K562 (cell line): ENCODE results near the gene ENTREP3. TPM values are rescaled to one million over a fixed set of nuclear protein-coding genes. Genes with fewer than 3 reads are reported as not detected.

ENCODE experiments used
- ATAC-seq: fragments of 200-7000 bp; cut with Tn5 transposase; 3 replicates; pipeline ENCODE4 v1.9.1; 2020; ENCODE audit warnings: moderate library complexity
- BruUV-seq: library from RNA; stranded (reverse); fragments of 400-500 nt; replicated peaks from 2 replicates; lab custom pipeline; 2021; lab: Mats Ljungman, UMichigan
- CTCF ChIA-PET: fragments of 300-600 bp; formaldehyde crosslinking; extraction: SDS; loops from one replicate; lab custom pipeline; 2021; ENCODE audit warnings: low intra/inter-chr PET ratio; lab: Yijun Ruan, JAX
- POLR2A ChIA-PET: fragments of 300-600, 350-650 bp; sonication (Branson Sonifier 250); formaldehyde crosslinking; extraction: SDS; loops from one replicate; lab custom pipeline; 2021; ENCODE audit warnings: antibody characterized with exemption, inconsistent platforms; lab: Yijun Ruan, JAX
- DNase-seq, 4 experiments: peaks; one replicate each; pipeline versions ENCODE4 v3.0.0 to v3.0.0-alpha.2; 2011 to 2018; ENCODE audit warnings: low spot score in 3 of 4, mixed read lengths in 3 of 4; ENCODE audit errors: extremely low read depth in 1 of 4
- FAIRE-seq: peaks from 2 replicates; lab custom pipeline; 2011; peaks lifted over from hg19 to GRCh38; lab: Jason Lieb, UNC
- H2AFZ ChIP-seq: 2 replicates; pipeline ENCODE4 v1.6.0; 2011; ENCODE audit warnings: low read depth, low read length, control low read depth, inconsistent platforms
- H3K27ac ChIP-seq: fragments of 200-600 bp; 3 replicates; pipeline ENCODE4 v1.8.0; 2011; ENCODE audit warnings: low read depth, mild to moderate bottlenecking, control low read depth, inconsistent platforms, low read length, moderate library complexity, mixed read lengths; ENCODE audit errors: extremely low read depth
- H3K27me3 ChIP-seq, 2 experiments: fragments of 300-600 bp in 1 of 2; 2 replicates in 1 of 2; 3 replicates in 1 of 2; pipeline versions ENCODE4 v1.6.0 to v1.8.0; 2011; ENCODE audit warnings: inconsistent platforms in 2 of 2, low read length in 2 of 2, mild to moderate bottlenecking in 1 of 2, mixed read lengths in 1 of 2, moderate library complexity in 1 of 2; ENCODE audit not compliant: control insufficient read depth in 2 of 2, insufficient read depth in 2 of 2
- H3K36me3 ChIP-seq: fragments of 300-600 bp; 3 replicates; pipeline ENCODE4 v1.8.0; 2011; ENCODE audit warnings: mild to moderate bottlenecking, low read length, inconsistent platforms; ENCODE audit not compliant: control insufficient read depth, insufficient read depth
- H3K4me1 ChIP-seq, 2 experiments: fragments of 200-600 bp in 1 of 2; replicated peaks in 1 of 2; 2 replicates in 1 of 2; 3 replicates in 1 of 2; pipeline versions ENCODE4 v1.5.1 to v1.8.0; 2011; ENCODE audit warnings: inconsistent platforms in 2 of 2, low read length in 2 of 2, mild to moderate bottlenecking in 1 of 2, mixed read lengths in 1 of 2, moderate library complexity in 1 of 2; ENCODE audit not compliant: control insufficient read depth in 2 of 2, insufficient read depth in 2 of 2
- H3K4me2 ChIP-seq: 2 replicates; pipeline ENCODE4 v1.6.1; 2011; ENCODE audit warnings: low read length, control low read depth, inconsistent platforms, mixed read lengths; ENCODE audit not compliant: insufficient read depth
- H3K4me3 ChIP-seq: fragments of 200-600 bp; sonication (generic), shearing (Covaris generic); 2 replicates; pipeline ENCODE4 v1.5.1; 2016; ENCODE audit warnings: control low read depth, inconsistent platforms
- H3K79me2 ChIP-seq: fragments of 200-600 bp; 3 replicates; pipeline ENCODE4 v1.8.0; 2011; ENCODE audit warnings: low read length, inconsistent platforms; ENCODE audit not compliant: control insufficient read depth, insufficient read depth
- H3K9ac ChIP-seq, 2 experiments: 2 replicates each; pipeline versions ENCODE4 v1.6.0 to v1.6.1; 2011; ENCODE audit warnings: low read depth in 2 of 2, low read length in 2 of 2, control low read depth in 1 of 2, inconsistent platforms in 1 of 2, mild to moderate bottlenecking in 1 of 2, mixed read lengths in 1 of 2; ENCODE audit not compliant: insufficient read depth in 1 of 2
- H3K9me1 ChIP-seq: one replicate; pipeline ENCODE4 v1.6.0; 2011; ENCODE audit warnings: inconsistent platforms, mild to moderate bottlenecking, low read length, moderate library complexity; ENCODE audit not compliant: control insufficient read depth, insufficient read depth
- H3K9me3 ChIP-seq: replicated peaks from 2 replicates; pipeline ENCODE4 v1.5.1; 2011; ENCODE audit warnings: low read depth, low read length, inconsistent platforms; ENCODE audit not compliant: control insufficient read depth, insufficient read depth
- H4K20me1 ChIP-seq: replicated peaks from 2 replicates; pipeline ENCODE4 v1.6.1; 2011; ENCODE audit warnings: low read length, inconsistent platforms, mixed read lengths; ENCODE audit not compliant: control insufficient read depth, insufficient read depth
- EWSR1 ChIP-seq: fragments of 450-650 bp; IDR thresholded peaks from 2 replicates; pipeline ENCODE4 v1.6.1; 2018; ENCODE audit warnings: borderline replicate concordance, mild to moderate bottlenecking, low read depth, moderate library complexity; ENCODE audit not compliant: partially characterized antibody
- PHF21A ChIP-seq: fragments of 450-650 bp; IDR thresholded peaks from 2 replicates; pipeline ENCODE4 v1.6.1; 2017; ENCODE audit warnings: low read depth, borderline replicate concordance
- POLR2AphosphoS2 ChIP-seq: IDR thresholded peaks from 2 replicates; pipeline ENCODE4 v1.6.1; 2012; ENCODE audit warnings: low read length, improper control_type of control experiment
- TEAD4 ChIP-seq, 2 experiments: sonication (generic) in 1 of 2; formaldehyde crosslinking in 1 of 2; IDR thresholded peaks; 2 replicates each; pipeline versions ENCODE4 v1.6.1 to v1.8.0; 2012 to 2022; ENCODE audit warnings: borderline replicate concordance in 1 of 2, inconsistent platforms in 1 of 2, low read length in 1 of 2, mild to moderate bottlenecking in 1 of 2, missing genetic modification reagents in 1 of 2
- WGBS: fragments of 100-300 bp; shearing (Covaris generic); methylation state at CpG from one replicate; pipeline ENCODE4 v1.1.6; 2016; ENCODE audit warnings: low coverage, mixed read lengths; ENCODE audit not compliant: insufficient coverage; ENCODE audit errors: missing lambda C conversion rate; 5-methylcytosine and 5-hydroxymethylcytosine counted together
- in situ Hi-C: fragments of 300-500 bp; cut with MboI; formaldehyde crosslinking; loops from 4 replicates; pipeline ENCODE4 v1.15.0; 2018; ENCODE audit warnings: inconsistent platforms, mixed read lengths
- intact Hi-C: fragments of 100-400 bp; cut with micrococcal nuclease; formaldehyde crosslinking; loops from 2 replicates; pipeline ENCODE4 v1.14.2; 2022
- polyA plus RNA-seq, 8 experiments: library from polyadenylated mRNA; depleted of rRNA in 4 of 8; stranded (reverse) in 5 of 8; unstranded in 3 of 8; fragments of >200 nt; fragmentation: Nextera tagmentation in 2 of 8; fragmentation: Illumina TruSeq in 1 of 8; extraction: Ambion mirVana in 2 of 8; extraction: Trizol in 1 of 8; gene quantifications; 2 replicates each; pipeline versions ENCODE4 v1.2.1 to v1.2.3, GENCODE V29; 2011 to 2014; ENCODE audit warnings: inconsistent platforms in 1 of 8, missing spikeins in 1 of 8
- total RNA-seq, 7 experiments: library from RNA; depleted of rRNA in 6 of 7; stranded (reverse); fragments of >200 nt in 6 of 7; fragmentation: Illumina TruSeq in 2 of 7; extraction: Trizol in 2 of 7; gene quantifications; 2 replicates each; pipeline versions ENCODE4 v1.2.1 to v1.2.3, GENCODE V29; 2011 to 2021; ENCODE audit warnings: low replicate concordance in 1 of 7
- TF ChIP-seq, protein P1 (sequence below): sonication (generic); formaldehyde crosslinking; IDR thresholded peaks from 2 replicates; pipeline ENCODE4 v1.8.0; 2022; ENCODE audit warnings: mild to moderate bottlenecking, missing genetic modification reagents, borderline replicate concordance
- TF ChIP-seq, protein P2 (sequence below): fragments of 450-650 bp; IDR thresholded peaks from 2 replicates; pipeline ENCODE4 v1.6.1; 2016; ENCODE audit warnings: missing biosample characterization, missing genetic modification characterization
- TF ChIP-seq, protein P3 (sequence below): fragments of 250-450 bp; sonication (Bioruptor Pico); IDR thresholded peaks from 2 replicates; pipeline ENCODE4 v1.8.0; 2021; ENCODE audit warnings: moderate library complexity, mild to moderate bottlenecking, inconsistent platforms
- TF ChIP-seq, protein P4 (sequence below): fragments of 250-450 bp; sonication (Bioruptor Pico); IDR thresholded peaks from 2 replicates; pipeline ENCODE4 v1.8.0; 2022; ENCODE audit warnings: inconsistent platforms, mild to moderate bottlenecking, moderate library complexity, borderline replicate concordance

Gene ENTREP3
- total and polyA plus RNA-seq, 9 of the 15 experiments (the other 6 are each of a cell fraction or from before 2014, with no cell fraction given) = 1.9 to 41.8 (median 5.9) TPM

DNA sequence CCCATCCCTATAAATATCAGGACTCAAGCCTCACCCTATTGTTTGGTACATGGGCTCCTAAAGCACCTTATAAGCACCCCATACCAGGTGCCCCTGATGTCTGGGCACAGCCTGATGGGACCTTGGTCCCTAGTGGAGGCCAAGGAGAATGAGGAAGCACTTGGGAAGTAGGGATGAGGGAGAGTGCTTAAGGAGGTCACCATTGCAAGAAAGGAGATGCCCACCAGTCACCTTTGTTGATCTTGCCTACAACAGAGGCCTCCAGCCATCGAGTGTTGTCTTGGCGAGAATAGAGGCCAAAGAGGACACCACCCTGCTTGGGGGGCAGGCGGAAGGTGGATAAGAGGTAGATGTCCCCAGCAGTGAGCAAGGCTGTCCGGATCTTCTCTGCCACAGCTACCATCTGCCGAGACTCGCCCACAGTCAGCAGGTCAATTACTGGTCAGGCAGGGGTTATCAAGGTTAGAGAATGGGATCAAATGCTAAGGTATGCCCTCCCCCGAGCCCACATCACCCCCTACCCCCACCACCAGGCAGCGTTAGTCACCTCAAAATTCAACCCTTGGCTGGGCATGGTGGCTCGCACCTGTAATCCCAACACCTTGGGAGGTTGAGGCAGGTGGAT is 49.2 kb downstream of the ENTREP3 start:
- Histone ChIP-seq H3K79me2 (peaks cover 18% of the 10 kb centered on the region), H3K4me2 (no peak overlapping the region), H4K20me1 (no peaks in the 10 kb centered on the region), H3K4me1 (peaks cover 19 to 37% of the 10 kb centered on the region in 2 experiments), H3K4me3 (no peak overlapping the region), H3K9ac (peak overlapping the region in 1 of 2 experiments; percentile 62; a peak in 2 of 4 replicates), H3K9me3 (peaks cover 3% of the 10 kb centered on the region; the same call in 1 of the 2 replicates), H2AFZ (no peak overlapping the region), H3K27me3 (no peaks in the 10 kb centered on the region), H3K27ac (no peak overlapping the region), H3K36me3 (peaks cover 16% of the 10 kb centered on the region; the same call in 2 of the 3 replicates), H3K9me1 (no peaks in the 10 kb centered on the region)
- ChIA-PET CTCF (interaction anchor here (1.6 to 2.2 kb wide), 2 partner anchors 20 to 386 kb away, joined by 5 to 31 read pairs; no protein-coding TSS in a partner anchor), POLR2A (no interaction called here)
- DNase-seq (no peak), FAIRE-seq (no peak), ATAC-seq (no peak)
- 48% methylated on average over 8 of the region's 9 CpGs for WGBS
- in situ Hi-C loops = loop anchor here (5.0 kb wide), 1 partner anchor 391 kb away; no protein-coding TSS in a partner anchor
- TF ChIP-seq TEAD4 (IDR thresholded peaks at IDR 0.05; ENCODE audit: low read length) (no peak), TEAD4 (CRISPR knock-in tag; IDR thresholded peaks at IDR 0.05; ENCODE audit: borderline replicate concordance) (no peak), PHF21A (no peak), EWSR1 (no peak), POLR2AphosphoS2 (no peak)
- TF ChIP-seq, protein P1, sequence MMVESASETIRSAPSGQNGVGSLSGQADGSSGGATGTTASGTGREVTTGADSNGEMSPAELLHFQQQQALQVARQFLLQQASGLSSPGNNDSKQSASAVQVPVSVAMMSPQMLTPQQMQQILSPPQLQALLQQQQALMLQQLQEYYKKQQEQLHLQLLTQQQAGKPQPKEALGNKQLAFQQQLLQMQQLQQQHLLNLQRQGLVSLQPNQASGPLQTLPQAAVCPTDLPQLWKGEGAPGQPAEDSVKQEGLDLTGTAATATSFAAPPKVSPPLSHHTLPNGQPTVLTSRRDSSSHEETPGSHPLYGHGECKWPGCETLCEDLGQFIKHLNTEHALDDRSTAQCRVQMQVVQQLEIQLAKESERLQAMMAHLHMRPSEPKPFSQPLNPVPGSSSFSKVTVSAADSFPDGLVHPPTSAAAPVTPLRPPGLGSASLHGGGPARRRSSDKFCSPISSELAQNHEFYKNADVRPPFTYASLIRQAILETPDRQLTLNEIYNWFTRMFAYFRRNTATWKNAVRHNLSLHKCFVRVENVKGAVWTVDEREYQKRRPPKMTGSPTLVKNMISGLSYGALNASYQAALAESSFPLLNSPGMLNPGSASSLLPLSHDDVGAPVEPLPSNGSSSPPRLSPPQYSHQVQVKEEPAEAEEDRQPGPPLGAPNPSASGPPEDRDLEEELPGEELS (CRISPR knock-in tag) = no peak
- TF ChIP-seq, protein P2, sequence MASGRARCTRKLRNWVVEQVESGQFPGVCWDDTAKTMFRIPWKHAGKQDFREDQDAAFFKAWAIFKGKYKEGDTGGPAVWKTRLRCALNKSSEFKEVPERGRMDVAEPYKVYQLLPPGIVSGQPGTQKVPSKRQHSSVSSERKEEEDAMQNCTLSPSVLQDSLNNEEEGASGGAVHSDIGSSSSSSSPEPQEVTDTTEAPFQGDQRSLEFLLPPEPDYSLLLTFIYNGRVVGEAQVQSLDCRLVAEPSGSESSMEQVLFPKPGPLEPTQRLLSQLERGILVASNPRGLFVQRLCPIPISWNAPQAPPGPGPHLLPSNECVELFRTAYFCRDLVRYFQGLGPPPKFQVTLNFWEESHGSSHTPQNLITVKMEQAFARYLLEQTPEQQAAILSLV (tag) = no peak
- TF ChIP-seq, protein P3, sequence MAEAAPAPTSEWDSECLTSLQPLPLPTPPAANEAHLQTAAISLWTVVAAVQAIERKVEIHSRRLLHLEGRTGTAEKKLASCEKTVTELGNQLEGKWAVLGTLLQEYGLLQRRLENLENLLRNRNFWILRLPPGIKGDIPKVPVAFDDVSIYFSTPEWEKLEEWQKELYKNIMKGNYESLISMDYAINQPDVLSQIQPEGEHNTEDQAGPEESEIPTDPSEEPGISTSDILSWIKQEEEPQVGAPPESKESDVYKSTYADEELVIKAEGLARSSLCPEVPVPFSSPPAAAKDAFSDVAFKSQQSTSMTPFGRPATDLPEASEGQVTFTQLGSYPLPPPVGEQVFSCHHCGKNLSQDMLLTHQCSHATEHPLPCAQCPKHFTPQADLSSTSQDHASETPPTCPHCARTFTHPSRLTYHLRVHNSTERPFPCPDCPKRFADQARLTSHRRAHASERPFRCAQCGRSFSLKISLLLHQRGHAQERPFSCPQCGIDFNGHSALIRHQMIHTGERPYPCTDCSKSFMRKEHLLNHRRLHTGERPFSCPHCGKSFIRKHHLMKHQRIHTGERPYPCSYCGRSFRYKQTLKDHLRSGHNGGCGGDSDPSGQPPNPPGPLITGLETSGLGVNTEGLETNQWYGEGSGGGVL (CRISPR knock-in tag) = no peak
- TF ChIP-seq, protein P4, sequence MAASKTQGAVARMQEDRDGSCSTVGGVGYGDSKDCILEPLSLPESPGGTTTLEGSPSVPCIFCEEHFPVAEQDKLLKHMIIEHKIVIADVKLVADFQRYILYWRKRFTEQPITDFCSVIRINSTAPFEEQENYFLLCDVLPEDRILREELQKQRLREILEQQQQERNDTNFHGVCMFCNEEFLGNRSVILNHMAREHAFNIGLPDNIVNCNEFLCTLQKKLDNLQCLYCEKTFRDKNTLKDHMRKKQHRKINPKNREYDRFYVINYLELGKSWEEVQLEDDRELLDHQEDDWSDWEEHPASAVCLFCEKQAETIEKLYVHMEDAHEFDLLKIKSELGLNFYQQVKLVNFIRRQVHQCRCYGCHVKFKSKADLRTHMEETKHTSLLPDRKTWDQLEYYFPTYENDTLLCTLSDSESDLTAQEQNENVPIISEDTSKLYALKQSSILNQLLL (CRISPR knock-in tag) = no peak
- BruUV-seq = no TSS peak
- intact Hi-C loops = loop anchor here (2.0 kb wide), 1 partner anchor 39 kb away; no protein-coding TSS in a partner anchor
